HUES64 (cell line): Measurements from ENCODE around the gene MEGF11.

Source experiments
- H3K27ac ChIP-seq: 2 replicates; pipeline ENCODE4 v1.7.0; 2013; ENCODE audit warnings: low read depth, low read length, inconsistent platforms
- H3K27me3 ChIP-seq: 2 replicates; pipeline ENCODE4 v1.6.1; 2013; ENCODE audit warnings: mild to moderate bottlenecking, low read length; ENCODE audit not compliant: insufficient read depth
- H3K36me3 ChIP-seq: 2 replicates; pipeline ENCODE4 v1.6.1; 2013; ENCODE audit warnings: mild to moderate bottlenecking, low read length; ENCODE audit not compliant: insufficient read depth
- H3K4me1 ChIP-seq: 2 replicates; pipeline ENCODE4 v1.6.1; 2013; ENCODE audit warnings: mild to moderate bottlenecking, low read length, moderate library complexity; ENCODE audit not compliant: insufficient read depth
- H3K4me3 ChIP-seq: 2 replicates; pipeline ENCODE4 v1.5.1; 2013; ENCODE audit warnings: mild to moderate bottlenecking, low read length, moderate library complexity
- H3K9ac ChIP-seq: 2 replicates; pipeline ENCODE4 v1.6.1; 2013; ENCODE audit warnings: mild to moderate bottlenecking, low read depth, low read length
- H3K9me3 ChIP-seq: 2 replicates; pipeline ENCODE4 v1.6.1; 2013; ENCODE audit warnings: low read depth, low read length; ENCODE audit not compliant: insufficient read depth
- WGBS: fragments of 150-250, 120-280 bp; methylation state at CpG from one replicate; pipeline ENCODE4 v1.1.7; 2013; ENCODE audit warnings: missing lambda C conversion rate; 5-methylcytosine and 5-hydroxymethylcytosine counted together

MEGF11 gene

GRCh38 chr15:66126456-66126855 lies 127.1 kb downstream of the MEGF11 start:
- Histone ChIP-seq H3K36me3 (no peaks in the 10 kb centered on the region), H3K4me3 (no peak overlapping the region), H3K9me3 (no peaks in the 10 kb centered on the region), H3K27ac (no peak overlapping the region), H3K4me1 (peaks cover under 1% of the 10 kb centered on the region; the same call in 1 of the 2 replicates), H3K9ac (no peak overlapping the region), H3K27me3 (no peaks in the 10 kb centered on the region)
- 85% methylated on average over 5 of the region's 5 CpGs for WGBS

GRCh38 chr15:66126031-66126441 lies 127.5 kb downstream of the MEGF11 start:
- no peak overlapping the region for H3K4me3 ChIP-seq
- H3K4me1 ChIP-seq: peaks cover 4% of the 10 kb centered on the region
- H3K27me3 ChIP-seq: no peaks in the 10 kb centered on the region
- H3K9me3 ChIP-seq: no peaks in the 10 kb centered on the region
- H3K9ac ChIP-seq: no peak overlapping the region
- no peak overlapping the region for H3K27ac ChIP-seq
- WGBS: 64% methylated on average over 6 of the region's 6 CpGs
- H3K36me3 ChIP-seq: no peaks in the 10 kb centered on the region

GRCh38 chr15:66124651-66125050 lies 128.9 kb downstream of the MEGF11 start:
- H3K9ac ChIP-seq: no peak overlapping the region
- no peaks in the 10 kb centered on the region for H3K27me3 ChIP-seq
- no peaks in the 10 kb centered on the region for H3K9me3 ChIP-seq
- H3K4me3 ChIP-seq: no peak overlapping the region
- no peak overlapping the region for H3K27ac ChIP-seq
- no peaks in the 10 kb centered on the region for H3K36me3 ChIP-seq
- peaks cover 4% of the 10 kb centered on the region for H3K4me1 ChIP-seq
- 73% methylated on average over 2 of the region's 2 CpGs for WGBS

- no peaks in the 10 kb centered on the region for H3K36me3 ChIP-seq
- no peaks in the 10 kb centered on the region for H3K9me3 ChIP-seq
- no peaks in the 10 kb centered on the region for H3K27me3 ChIP-seq
- no peak overlapping the region for H3K27ac ChIP-seq
- peaks cover 4% of the 10 kb centered on the region for H3K4me1 ChIP-seq
- WGBS: 89% methylated on average over 8 of the region's 8 CpGs
- H3K9ac ChIP-seq: no peak overlapping the region
- H3K4me3 ChIP-seq: no peak overlapping the region
Observed at GRCh38 chr15:66123799-66124198, 129.8 kb downstream of the MEGF11 start.

GRCh38 chr15:66120422-66120821 lies 133.1 kb downstream of the MEGF11 start:
- Histone ChIP-seq H3K27ac (no peak overlapping the region), H3K4me3 (no peak overlapping the region), H3K4me1 (peaks cover 9% of the 10 kb centered on the region), H3K9ac (no peak overlapping the region), H3K9me3 (no peaks in the 10 kb centered on the region), H3K27me3 (no peaks in the 10 kb centered on the region), H3K36me3 (no peaks in the 10 kb centered on the region)
- 91% methylated on average over 5 of the region's 5 CpGs for WGBS

- Histone ChIP-seq H3K27ac (no peak overlapping the region), H3K9me3 (no peaks in the 10 kb centered on the region), H3K27me3 (no peaks in the 10 kb centered on the region), H3K4me1 (peaks cover 17% of the 10 kb centered on the region), H3K4me3 (no peak overlapping the region), H3K9ac (no peak overlapping the region), H3K36me3 (no peaks in the 10 kb centered on the region)
- no CpG with 5 or more reads among the region's 4 CpGs for WGBS
Observed at GRCh38 chr15:66117841-66118240, 135.7 kb downstream of the MEGF11 start.

GRCh38 chr15:66115568-66116206 lies 137.9 kb downstream of the MEGF11 start:
- Histone ChIP-seq H3K4me1 (peaks cover 13% of the 10 kb centered on the region), H3K36me3 (no peaks in the 10 kb centered on the region), H3K4me3 (no peak overlapping the region), H3K9ac (0 out of 2 replicates have a peak overlapping the region, but pooled peaks have one; percentile 23), H3K27ac (peak overlapping the region; percentile 58; the same call in 1 of the 2 replicates), H3K9me3 (no peaks in the 10 kb centered on the region), H3K27me3 (peaks cover 2% of the 10 kb centered on the region; the same call in 1 of the 2 replicates)
- 70% methylated on average over 18 of the region's 18 CpGs for WGBS

- H3K4me3 ChIP-seq: no peak overlapping the region
- H3K36me3 ChIP-seq: no peaks in the 10 kb centered on the region
Observed at GRCh38 chr15:66114863-66115425, 138.6 kb downstream of the MEGF11 start.

GRCh38 chr15:66112388-66112787 lies 141.2 kb downstream of the MEGF11 start:
- Histone ChIP-seq H3K9ac (no peak overlapping the region), H3K27me3 (peaks cover 2% of the 10 kb centered on the region; the same call in 1 of the 2 replicates), H3K9me3 (no peaks in the 10 kb centered on the region), H3K36me3 (no peaks in the 10 kb centered on the region), H3K27ac (no peak overlapping the region), H3K4me3 (no peak overlapping the region), H3K4me1 (peaks cover 13% of the 10 kb centered on the region)
- WGBS: 87% methylated on average over 1 of the region's 1 CpG

More at GRCh38 chr15:66114863-66115425, 138.6 kb downstream of the MEGF11 start:
- Histone ChIP-seq H3K9me3 (no peaks in the 10 kb centered on the region), H3K9ac (no peak overlapping the region), H3K27ac (no peak overlapping the region), H3K4me1 (peaks cover 13% of the 10 kb centered on the region), H3K27me3 (peaks cover 2% of the 10 kb centered on the region; the same call in 1 of the 2 replicates)
- 94% methylated on average over 8 of the region's 8 CpGs for WGBS

- no peak overlapping the region for H3K9ac ChIP-seq
- H3K27me3 ChIP-seq: peaks cover 5% of the 10 kb centered on the region; the same call in 1 of the 2 replicates
- 94% methylated on average over 2 of the region's 3 CpGs for WGBS
- no peaks in the 10 kb centered on the region for H3K9me3 ChIP-seq
- no peak overlapping the region for H3K4me3 ChIP-seq
- no peak overlapping the region for H3K27ac ChIP-seq
- H3K4me1 ChIP-seq: peaks cover 13% of the 10 kb centered on the region
- H3K36me3 ChIP-seq: no peaks in the 10 kb centered on the region
Observed at GRCh38 chr15:66111363-66111762, 142.2 kb downstream of the MEGF11 start.

- Histone ChIP-seq H3K36me3 (no peaks in the 10 kb centered on the region), H3K27ac (no peak overlapping the region), H3K4me3 (no peak overlapping the region), H3K9me3 (no peaks in the 10 kb centered on the region), H3K9ac (no peak overlapping the region), H3K27me3 (peaks cover 6% of the 10 kb centered on the region; the same call in 1 of the 2 replicates), H3K4me1 (peaks cover 13% of the 10 kb centered on the region)
- WGBS: 98% methylated on average over 4 of the region's 4 CpGs
Observed at GRCh38 chr15:66110864-66111263, 142.7 kb downstream of the MEGF11 start.
